HEK293 (cell line): Measurements from ENCODE around the gene SYNDIG1.

Source experiments
- HOXA7 ChIP-seq: sonication (generic); formaldehyde crosslinking; IDR thresholded peaks from 2 replicates; pipeline ENCODE4 v1.8.1; 2022; ENCODE audit warnings: missing genetic modification reagents, borderline replicate concordance
- ZNF560 ChIP-seq: fragments of 450-650 bp; formaldehyde crosslinking; IDR thresholded peaks from 2 replicates; pipeline ENCODE4 v1.5.1; 2017; ENCODE audit warnings: missing biosample characterization, missing genetic modification characterization, borderline replicate concordance
- ZNF660 ChIP-seq: fragments of 450-650 bp; IDR thresholded peaks from 2 replicates; pipeline ENCODE4 v1.5.1; 2018; ENCODE audit warnings: missing biosample characterization, mild to moderate bottlenecking, missing genetic modification characterization
- TF ChIP-seq, protein P1 (sequence below): fragments of 450-650 bp; formaldehyde crosslinking; IDR thresholded peaks from 2 replicates; pipeline ENCODE4 v1.5.1; 2016; ENCODE audit warnings: missing biosample characterization, missing genetic modification characterization

DNA sequence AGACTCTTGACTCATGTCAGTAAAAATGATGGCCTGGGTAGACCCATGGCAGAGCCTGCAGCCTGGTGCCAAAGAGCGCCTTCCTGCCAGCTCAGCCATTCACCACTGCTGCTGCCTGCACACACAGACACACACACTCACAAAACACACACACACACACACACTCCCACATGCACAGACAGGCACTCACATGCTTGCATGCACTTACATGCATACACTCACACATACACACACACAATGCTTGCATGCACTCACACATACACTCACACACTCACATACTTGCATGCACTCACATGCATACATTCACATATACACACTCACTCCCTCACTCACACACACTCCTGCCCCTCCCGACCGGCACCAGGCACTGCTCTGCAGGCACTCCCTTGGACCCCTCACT is 18.0 kb upstream of the SYNDIG1 start:
- TF ChIP-seq ZNF560 (tag by site-specific recombination) (no peak), HOXA7 (no peak), ZNF660 (tag by site-specific recombination) (no peak)
- TF ChIP-seq, protein P1, sequence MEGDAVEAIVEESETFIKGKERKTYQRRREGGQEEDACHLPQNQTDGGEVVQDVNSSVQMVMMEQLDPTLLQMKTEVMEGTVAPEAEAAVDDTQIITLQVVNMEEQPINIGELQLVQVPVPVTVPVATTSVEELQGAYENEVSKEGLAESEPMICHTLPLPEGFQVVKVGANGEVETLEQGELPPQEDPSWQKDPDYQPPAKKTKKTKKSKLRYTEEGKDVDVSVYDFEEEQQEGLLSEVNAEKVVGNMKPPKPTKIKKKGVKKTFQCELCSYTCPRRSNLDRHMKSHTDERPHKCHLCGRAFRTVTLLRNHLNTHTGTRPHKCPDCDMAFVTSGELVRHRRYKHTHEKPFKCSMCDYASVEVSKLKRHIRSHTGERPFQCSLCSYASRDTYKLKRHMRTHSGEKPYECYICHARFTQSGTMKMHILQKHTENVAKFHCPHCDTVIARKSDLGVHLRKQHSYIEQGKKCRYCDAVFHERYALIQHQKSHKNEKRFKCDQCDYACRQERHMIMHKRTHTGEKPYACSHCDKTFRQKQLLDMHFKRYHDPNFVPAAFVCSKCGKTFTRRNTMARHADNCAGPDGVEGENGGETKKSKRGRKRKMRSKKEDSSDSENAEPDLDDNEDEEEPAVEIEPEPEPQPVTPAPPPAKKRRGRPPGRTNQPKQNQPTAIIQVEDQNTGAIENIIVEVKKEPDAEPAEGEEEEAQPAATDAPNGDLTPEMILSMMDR, result no peak
